OCI-LY7 (cell line): Measurements from ENCODE around the gene MICAL3. TPM values are rescaled to one million over a fixed set of nuclear protein-coding genes. Genes with fewer than 3 reads are reported as not detected.

ENCODE experiments used
- BruUV-seq: library from RNA; stranded (reverse); fragments of 400-500 nt; replicated peaks from 2 replicates; lab custom pipeline; 2021; lab: Mats Ljungman, UMichigan
- CTCF ChIA-PET: fragments of 300-600 bp; sonication (Branson Sonifier 250); formaldehyde crosslinking; loops from one replicate; lab custom pipeline; 2022; ENCODE audit warnings: antibody characterized with exemption; ENCODE audit not compliant: unreplicated experiment; lab: Charles Lee
- POLR2A ChIA-PET: fragments of 300-600 bp; sonication (Branson Sonifier 250); formaldehyde crosslinking; loops from one replicate; lab custom pipeline; 2022; ENCODE audit warnings: antibody characterized with exemption; lab: Charles Lee
- DNase-seq: peaks from one replicate; pipeline ENCODE4 v3.0.0-alpha.2; 2015; ENCODE audit warnings: low spot score
- H2AFZ ChIP-seq: fragments of 200-600 bp; sonication (generic), shearing (Covaris generic); 2 replicates; pipeline ENCODE4 v1.6.1; 2014; ENCODE audit warnings: mild to moderate bottlenecking, antibody characterized with exemption, low read length, moderate library complexity
- H3K27ac ChIP-seq: fragments of 200-600 bp; sonication (generic); 2 replicates; pipeline ENCODE4 v1.5.1; 2014; ENCODE audit warnings: mixed run types, low read depth, mild to moderate bottlenecking, moderate library complexity, low read length, inconsistent platforms; ENCODE audit not compliant: poor library complexity, severe bottlenecking
- H3K36me3 ChIP-seq: fragments of 200-600 bp; sonication (generic); 2 replicates; pipeline ENCODE4 v1.6.1; 2014; ENCODE audit warnings: mild to moderate bottlenecking, antibody characterized with exemption, low read length, moderate library complexity, mixed read lengths; ENCODE audit not compliant: insufficient read depth
- H3K4me1 ChIP-seq: fragments of 200-600 bp; sonication (generic); 2 replicates; pipeline ENCODE4 v1.5.1; 2014; ENCODE audit warnings: mild to moderate bottlenecking, low read length; ENCODE audit not compliant: insufficient read depth, poor library complexity, severe bottlenecking
- H3K4me2 ChIP-seq: fragments of 200-600 bp; sonication (generic); 2 replicates; pipeline ENCODE4 v1.6.1; 2014; ENCODE audit warnings: mild to moderate bottlenecking, low read length
- H3K4me3 ChIP-seq: fragments of 200-600 bp; sonication (generic); 2 replicates; pipeline ENCODE4 v1.5.1; 2014; ENCODE audit warnings: mild to moderate bottlenecking, low read depth, low read length; ENCODE audit not compliant: poor library complexity, severe bottlenecking
- H3K79me2 ChIP-seq: fragments of 200-600 bp; sonication (generic); 2 replicates; pipeline ENCODE4 v1.6.1; 2016; ENCODE audit warnings: low read depth, mild to moderate bottlenecking, low read length, moderate library complexity, mixed read lengths; ENCODE audit not compliant: insufficient read depth
- H3K9me2 ChIP-seq: fragments of 200-600 bp; sonication (generic); 2 replicates; pipeline ENCODE4 v1.6.1; 2016; ENCODE audit warnings: mild to moderate bottlenecking, low read length, mixed read lengths; ENCODE audit not compliant: insufficient read depth
- H3K9me3 ChIP-seq: fragments of 200-600 bp; sonication (generic); 2 replicates; pipeline ENCODE4 v1.6.1; 2014; ENCODE audit warnings: mild to moderate bottlenecking, mixed run types, low read length, mixed read lengths
- H4K20me1 ChIP-seq: fragments of 200-600 bp; sonication (generic); 2 replicates; pipeline ENCODE4 v1.6.1; 2014; ENCODE audit warnings: mild to moderate bottlenecking, antibody characterized with exemption, low read length, moderate library complexity, mixed read lengths; ENCODE audit not compliant: insufficient read depth
- EZH2phosphoT487 ChIP-seq: fragments of 200-600 bp; sonication (generic); IDR thresholded peaks from 2 replicates; pipeline ENCODE4 v1.6.1; 2018; ENCODE audit warnings: low read depth, borderline replicate concordance, mild to moderate bottlenecking, mixed run types, antibody characterized with exemption, low read length, moderate library complexity, mixed read lengths
- intact Hi-C: fragments of 100-400 bp; cut with micrococcal nuclease; formaldehyde crosslinking; loops from one replicate; pipeline ENCODE4 v1.10.0; 2022; ENCODE audit not compliant: unreplicated experiment
- total RNA-seq, 2 experiments: library from RNA; depleted of rRNA in 1 of 2; stranded (reverse); fragments of >200 nt in 1 of 2; shearing (Covaris generic) in 1 of 2; gene quantifications; 2 replicates each; pipeline ENCODE4 v1.2.3, GENCODE V29; 2014 to 2022
- TF ChIP-seq, protein P1 (sequence below): fragments of 200-600 bp; sonication (generic); conservative IDR thresholded peaks from 2 replicates; pipeline ENCODE4 v1.5.1; 2014; ENCODE audit warnings: mild to moderate bottlenecking, antibody characterized with exemption, low read length, moderate library complexity, mixed read lengths

Gene MICAL3
- total RNA-seq, 2 experiments from 2014 or later: 80.9 to 210 TPM

DNA sequence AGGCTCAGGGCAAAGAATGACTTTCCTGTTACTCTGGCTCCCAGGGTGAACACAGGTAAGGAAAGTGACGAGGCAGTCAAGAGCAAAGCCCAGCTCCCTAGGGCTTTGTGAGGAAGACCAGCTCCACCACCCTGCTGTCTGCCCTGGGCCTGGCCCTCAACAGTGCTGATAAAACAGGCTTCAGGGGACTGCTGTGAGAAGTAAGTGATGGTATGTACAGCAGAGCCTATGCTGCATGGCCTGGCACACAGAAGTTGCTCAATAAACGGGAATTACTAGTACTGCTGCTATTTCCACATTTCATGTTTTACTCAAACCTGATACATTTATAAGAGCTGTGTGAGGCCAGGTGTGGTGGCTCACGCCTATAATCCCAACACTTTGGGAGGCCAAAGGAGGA, 50.3 kb downstream of the MICAL3 start:
- CTCF ChIA-PET: no interaction called here
- H3K27ac ChIP-seq: no peak overlapping the region

DNA sequence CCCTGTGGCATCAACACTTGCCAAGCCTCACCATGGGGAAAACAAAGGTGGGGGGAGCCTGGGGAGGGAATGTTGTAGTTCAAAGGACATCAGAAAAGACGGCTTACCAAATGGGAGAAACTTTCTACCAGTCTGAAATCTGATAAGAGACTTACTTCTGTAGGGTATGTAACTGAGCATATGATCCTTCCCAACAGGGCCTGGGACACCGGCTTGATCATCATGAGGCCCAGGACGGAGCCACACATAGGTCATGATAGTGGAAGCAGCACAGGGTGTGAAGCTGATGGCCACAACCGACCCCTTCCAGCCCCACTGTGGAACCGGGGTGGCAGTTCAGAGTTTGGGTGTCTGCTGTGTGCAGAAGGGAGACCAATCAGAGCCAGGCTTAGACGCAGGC, 51.1 kb downstream of the MICAL3 start:
- no TSS peak for BruUV-seq
- H3K9me2 ChIP-seq: no peaks in the 10 kb centered on the region
- peaks cover 3% of the 10 kb centered on the region; the same call in 1 of the 2 replicates for H3K9me3 ChIP-seq
- no peak overlapping the region for H3K27ac ChIP-seq
- intact Hi-C loops: no loop called here
- no peak overlapping the region for H3K4me3 ChIP-seq
- no peak for TF ChIP-seq EZH2phosphoT487
- TF ChIP-seq, protein P1, sequence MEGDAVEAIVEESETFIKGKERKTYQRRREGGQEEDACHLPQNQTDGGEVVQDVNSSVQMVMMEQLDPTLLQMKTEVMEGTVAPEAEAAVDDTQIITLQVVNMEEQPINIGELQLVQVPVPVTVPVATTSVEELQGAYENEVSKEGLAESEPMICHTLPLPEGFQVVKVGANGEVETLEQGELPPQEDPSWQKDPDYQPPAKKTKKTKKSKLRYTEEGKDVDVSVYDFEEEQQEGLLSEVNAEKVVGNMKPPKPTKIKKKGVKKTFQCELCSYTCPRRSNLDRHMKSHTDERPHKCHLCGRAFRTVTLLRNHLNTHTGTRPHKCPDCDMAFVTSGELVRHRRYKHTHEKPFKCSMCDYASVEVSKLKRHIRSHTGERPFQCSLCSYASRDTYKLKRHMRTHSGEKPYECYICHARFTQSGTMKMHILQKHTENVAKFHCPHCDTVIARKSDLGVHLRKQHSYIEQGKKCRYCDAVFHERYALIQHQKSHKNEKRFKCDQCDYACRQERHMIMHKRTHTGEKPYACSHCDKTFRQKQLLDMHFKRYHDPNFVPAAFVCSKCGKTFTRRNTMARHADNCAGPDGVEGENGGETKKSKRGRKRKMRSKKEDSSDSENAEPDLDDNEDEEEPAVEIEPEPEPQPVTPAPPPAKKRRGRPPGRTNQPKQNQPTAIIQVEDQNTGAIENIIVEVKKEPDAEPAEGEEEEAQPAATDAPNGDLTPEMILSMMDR: no peak
- peaks cover 81% of the 10 kb centered on the region for H3K36me3 ChIP-seq
- DNase-seq: no peak
- H2AFZ ChIP-seq: no peak overlapping the region
- ChIA-PET POLR2A (no interaction called here), CTCF (no interaction called here)
- H3K79me2 ChIP-seq: peaks cover 100% of the 10 kb centered on the region
- peaks cover 42% of the 10 kb centered on the region for H4K20me1 ChIP-seq
- H3K4me1 ChIP-seq: peaks cover 31% of the 10 kb centered on the region
- no peak overlapping the region for H3K4me2 ChIP-seq

More for the DNA sequence above, 50.3 kb downstream of the MICAL3 start:
- Histone ChIP-seq H4K20me1 (peaks cover 44% of the 10 kb centered on the region), H3K4me3 (no peak overlapping the region), H3K9me3 (peaks cover 4% of the 10 kb centered on the region; the same call in 1 of the 2 replicates), H3K4me1 (peaks cover 28% of the 10 kb centered on the region), H3K79me2 (peaks cover 100% of the 10 kb centered on the region), H3K36me3 (peaks cover 82% of the 10 kb centered on the region), H2AFZ (no peak overlapping the region), H3K4me2 (no peak overlapping the region), H3K9me2 (no peaks in the 10 kb centered on the region)
- no peak for TF ChIP-seq EZH2phosphoT487
- TF ChIP-seq, protein P1: no peak
- POLR2A ChIA-PET: interaction anchor here (0.7 to 0.8 kb wide), 2 partner anchors 17 kb away, joined by 3 to 4 read pairs; no protein-coding TSS in a partner anchor
- intact Hi-C loops: no loop called here
- BruUV-seq: no TSS peak
- no peak for DNase-seq

DNA sequence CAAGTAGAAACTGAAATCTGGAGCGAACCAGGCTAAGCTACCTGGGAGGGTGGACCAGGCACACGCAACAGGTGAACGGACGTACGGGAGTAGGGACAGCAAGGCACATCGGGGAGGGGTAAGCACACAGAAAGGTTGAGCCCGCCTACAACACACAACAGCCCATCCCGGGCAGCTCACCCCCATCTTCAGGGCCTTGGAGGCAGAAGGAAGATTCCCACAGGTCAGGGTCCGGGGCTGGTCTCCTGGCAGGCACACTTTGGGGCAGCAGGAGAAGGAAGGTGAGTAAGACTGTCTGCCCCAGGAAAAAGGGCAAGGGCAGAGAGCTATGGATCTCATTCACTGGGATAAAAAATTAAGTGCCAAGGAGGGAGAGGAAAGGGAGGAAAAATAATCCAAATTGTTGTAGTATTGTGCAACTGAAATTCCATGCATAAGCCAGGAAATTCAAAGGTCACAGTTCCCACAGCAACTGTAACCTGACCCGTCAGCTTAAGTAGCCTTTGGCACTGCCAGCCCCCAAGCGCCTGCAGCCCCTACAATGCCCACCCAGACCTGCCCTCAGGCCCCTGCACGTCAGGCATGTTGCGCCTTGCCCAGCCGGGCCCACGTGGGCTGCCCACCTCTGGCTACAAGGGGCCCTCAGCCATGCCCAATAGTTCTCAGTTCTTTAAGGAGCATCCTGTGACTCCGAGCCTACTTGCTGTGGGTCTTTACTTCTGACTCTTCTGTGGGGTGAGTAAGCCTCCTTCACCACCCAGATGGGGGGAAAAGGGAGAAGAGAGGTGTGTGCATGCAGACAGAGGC, 51.8 kb downstream of the MICAL3 start:
- no peak for DNase-seq

More for the DNA sequence above, 51.8 kb downstream of the MICAL3 start:
- Histone ChIP-seq H3K9me3 (no peaks in the 10 kb centered on the region), H3K4me2 (no peak overlapping the region), H3K4me3 (no peak overlapping the region), H3K27ac (no peak overlapping the region), H2AFZ (no peak overlapping the region), H3K9me2 (no peaks in the 10 kb centered on the region), H3K36me3 (peaks cover 80% of the 10 kb centered on the region), H3K4me1 (peaks cover 36% of the 10 kb centered on the region), H3K79me2 (peaks cover 100% of the 10 kb centered on the region), H4K20me1 (peaks cover 39% of the 10 kb centered on the region)
- POLR2A ChIA-PET: interaction anchor here (1.0 kb wide), 1 partner anchor 25 kb away, joined by 3 read pairs; no protein-coding TSS in a partner anchor
- TF ChIP-seq, protein P1: no peak
- no peak for TF ChIP-seq EZH2phosphoT487
- BruUV-seq: no TSS peak
- CTCF ChIA-PET: no interaction called here
- intact Hi-C loops: no loop called here
